Measurements from ENCODE around the gene BIN2.

Gene BIN2

GRCh38 chr12:51232642-51233041, 91.3 kb downstream of the BIN2 start:
- Histone ChIP-seq H3K9ac (ENCODE audit: low read length) (no peak overlapping the region), H3K4me3 (ENCODE audit: low read length) (no peak overlapping the region), H3K9me3 (ENCODE audit: control insufficient read depth, low read length) (no peaks in the 10 kb centered on the region), H3K36me3 (ENCODE audit: control insufficient read depth, insufficient read depth, low read length, severe bottlenecking) (no peaks in the 10 kb centered on the region), H3K27me3 (replicated peaks; ENCODE audit: control insufficient read depth, insufficient read depth, low read length) (no peaks in the 10 kb centered on the region), H3K4me1 (ENCODE audit: control insufficient read depth, insufficient read depth, low read length) (no peaks in the 10 kb centered on the region)
- no peak for DNase-seq (ENCODE audit: low read depth)

Measured in adipocyte (in vitro differentiated cells).